Body of pancreas (tissue), 4 donors: Measurements from ENCODE around the gene POGZ.

Source experiments
- CTCF ChIP-seq, 7 experiments: fragments of 450-650 bp in 4 of 7; fragments of 200-600 bp in 3 of 7; sonication (generic) in 3 of 7; IDR thresholded peaks; one replicate each; pipeline ENCODE4 v1.5.1; 2016 to 2019; ENCODE audit warnings: antibody characterized with exemption in 7 of 7
- POLR2A ChIP-seq, 3 donors: fragments of 450-650 bp; IDR thresholded peaks; one replicate each; pipeline ENCODE4 v1.6.1; 2016; ENCODE audit warnings: antibody characterized with exemption in 3 of 3, mild to moderate bottlenecking in 2 of 3

- TF ChIP-seq POLR2A (IDR thresholded peaks at IDR 0.05) (no peak), CTCF (IDR thresholded peaks at IDR 0.05) (no peak)
Observed at GRCh38 chr1:151407304-151407703, 52.0 kb downstream of the POGZ start.
